Activated gamma-delta T cell treated with anti-CD3 and anti-CD28 coated beads, Interleukin-2, amount 50 U/mL, for 16 hours (primary cell): ENCODE measurements around the gene PLXNC1.

Source experiments
- DNase-seq: peaks from one replicate; pipeline ENCODE4 v3.0.0-alpha.2; 2020; ENCODE audit warnings: low read depth

PLXNC1 gene

DNA sequence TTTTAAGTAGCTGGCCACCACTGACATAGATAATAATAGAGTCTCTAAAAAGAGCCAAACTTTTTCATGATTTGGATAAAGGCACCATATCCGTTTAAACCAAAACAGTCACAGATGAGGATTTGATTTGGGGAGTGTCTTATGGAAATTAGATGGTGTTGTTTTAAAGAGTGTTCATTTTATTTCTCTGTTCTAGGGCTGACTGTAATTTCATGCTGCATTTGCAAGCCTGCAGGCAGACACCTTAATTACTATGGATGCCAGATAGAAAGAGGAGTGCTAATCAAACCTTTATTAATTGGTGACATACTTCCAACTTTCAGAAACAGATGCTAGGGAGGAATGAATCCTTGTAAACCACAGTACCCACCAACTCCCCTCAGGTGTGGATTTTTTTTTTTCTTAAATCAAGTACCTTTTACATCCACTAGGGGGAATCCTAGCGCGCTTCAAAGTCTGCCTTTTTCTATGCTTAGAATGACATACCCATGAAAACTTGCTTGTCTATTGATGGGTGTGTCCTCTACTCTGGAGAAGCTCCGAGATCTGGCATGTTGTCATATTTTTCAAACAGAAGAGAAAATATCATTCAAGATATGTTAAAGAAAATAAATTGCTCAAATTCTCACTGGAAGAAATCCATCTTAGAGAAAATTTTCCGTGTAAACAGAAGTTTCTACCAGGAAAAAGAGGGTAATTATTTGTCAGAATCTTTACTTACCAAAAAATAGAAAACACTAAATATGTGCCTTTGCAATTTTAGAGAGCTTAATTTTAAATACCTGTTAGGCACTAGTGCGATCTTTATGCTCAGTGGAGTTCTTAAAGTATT is 14.2 kb upstream of the PLXNC1 start:
- DNase-seq = no peak

DNA sequence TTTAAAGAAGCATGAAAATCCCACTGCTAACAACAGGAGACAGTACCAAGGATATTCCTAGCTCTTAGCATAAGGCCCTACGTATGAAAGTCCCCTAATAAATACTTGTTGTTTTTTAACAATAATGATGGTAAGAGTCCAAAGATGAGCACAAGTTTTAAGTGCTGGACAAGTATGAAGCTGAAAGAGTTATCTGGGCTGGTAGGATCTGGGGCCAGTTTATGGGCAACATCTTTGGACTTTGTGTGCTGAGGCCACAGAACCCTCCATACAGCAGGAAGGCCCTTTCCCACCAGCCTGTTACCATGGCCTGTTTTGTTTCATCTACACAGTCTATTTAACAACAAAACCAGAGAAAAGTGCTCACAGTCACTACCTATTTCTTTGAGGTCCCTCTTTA is 12.5 kb upstream of the PLXNC1 start:
- no peak for DNase-seq

- DNase-seq = no peak
These were observed 8.6 kb upstream of the PLXNC1 start for GRCh38 chr12:94139816-94140215.

DNA sequence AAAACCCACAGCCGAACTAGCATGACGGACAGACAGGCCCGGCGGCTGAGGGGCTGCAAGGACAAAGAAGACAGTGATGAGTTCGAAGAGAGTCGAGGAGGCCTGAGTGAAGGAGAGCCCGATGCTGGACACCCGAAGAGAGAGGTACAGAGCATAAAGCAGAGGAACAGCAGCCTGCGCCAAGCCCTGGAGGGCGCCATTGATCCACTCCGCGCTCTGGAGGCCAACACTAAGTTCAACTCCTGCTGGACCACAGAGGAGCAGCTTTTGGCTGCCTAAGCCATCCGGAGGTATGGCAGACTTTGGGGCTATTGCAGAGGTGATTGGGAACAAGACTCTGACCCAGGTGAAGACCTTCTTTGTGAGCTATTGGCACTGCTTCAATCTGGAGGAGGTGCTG is 7.8 kb upstream of the PLXNC1 start:
- no peak for DNase-seq

- DNase-seq = no peak
These were observed 7.2 kb upstream of the PLXNC1 start for GRCh38 chr12:94141004-94141764.

DNA sequence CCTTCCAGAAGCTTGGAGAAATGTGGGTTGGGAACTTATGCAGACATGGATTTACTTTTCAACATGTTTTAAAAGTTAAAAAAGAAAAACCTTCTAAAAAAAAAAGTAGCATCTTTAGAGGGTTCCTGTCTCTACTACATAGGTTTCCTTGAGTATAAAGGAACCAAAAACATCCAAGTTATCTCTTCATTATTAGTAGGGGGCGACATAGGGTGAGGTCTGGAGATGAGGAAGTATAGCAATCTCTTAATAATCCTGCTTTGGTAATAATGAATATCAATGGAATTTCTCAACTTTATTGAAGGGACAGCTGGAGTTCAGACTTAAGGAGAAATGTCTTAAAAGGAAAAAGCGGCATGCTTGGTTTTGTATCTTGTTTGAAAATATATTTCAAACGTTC is 6.5 kb upstream of the PLXNC1 start:
- DNase-seq = no peak

DNA sequence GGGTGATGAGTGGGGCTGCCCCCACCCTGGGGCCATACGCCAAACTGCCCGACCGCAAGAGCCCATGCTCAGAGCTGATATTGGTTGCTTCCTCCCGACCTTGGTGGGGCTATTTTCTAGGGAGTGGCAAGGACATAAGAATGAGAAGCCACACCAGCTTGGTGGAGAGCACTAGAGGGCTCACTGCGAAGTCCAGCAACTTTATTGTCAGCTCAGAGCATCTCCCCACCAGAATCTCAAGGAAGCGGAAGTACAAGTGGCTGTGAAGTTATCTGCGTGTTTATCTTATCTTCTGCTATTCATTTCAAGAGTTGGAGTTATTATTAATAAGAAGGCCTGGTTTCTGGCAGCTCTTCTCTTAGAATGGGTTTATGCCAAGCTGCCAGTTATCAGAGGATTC is 4.9 kb upstream of the PLXNC1 start:
- DNase-seq = no peak

GRCh38 chr12:94143951-94144350 is 4.4 kb upstream of the PLXNC1 start:
- DNase-seq = no peak

DNA sequence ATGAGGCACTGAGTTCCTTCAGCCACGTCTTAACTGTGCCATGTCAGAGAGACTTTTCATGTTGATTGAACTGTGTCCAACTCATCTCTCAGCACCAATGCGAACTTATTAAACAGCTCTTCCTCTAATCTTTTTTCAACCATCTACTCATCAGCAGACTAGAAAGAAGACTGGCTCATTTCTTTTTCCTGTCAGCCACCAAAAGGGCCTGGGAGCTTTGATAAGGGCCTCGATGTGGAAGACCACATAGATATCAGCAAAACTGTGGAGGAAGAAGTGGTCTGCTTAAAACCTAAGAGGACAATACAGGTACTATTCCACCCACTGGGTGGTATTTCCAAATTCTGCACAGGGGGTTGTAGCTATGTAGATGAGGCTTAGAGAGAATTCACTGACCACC is 3.6 kb upstream of the PLXNC1 start:
- no peak for DNase-seq

DNA sequence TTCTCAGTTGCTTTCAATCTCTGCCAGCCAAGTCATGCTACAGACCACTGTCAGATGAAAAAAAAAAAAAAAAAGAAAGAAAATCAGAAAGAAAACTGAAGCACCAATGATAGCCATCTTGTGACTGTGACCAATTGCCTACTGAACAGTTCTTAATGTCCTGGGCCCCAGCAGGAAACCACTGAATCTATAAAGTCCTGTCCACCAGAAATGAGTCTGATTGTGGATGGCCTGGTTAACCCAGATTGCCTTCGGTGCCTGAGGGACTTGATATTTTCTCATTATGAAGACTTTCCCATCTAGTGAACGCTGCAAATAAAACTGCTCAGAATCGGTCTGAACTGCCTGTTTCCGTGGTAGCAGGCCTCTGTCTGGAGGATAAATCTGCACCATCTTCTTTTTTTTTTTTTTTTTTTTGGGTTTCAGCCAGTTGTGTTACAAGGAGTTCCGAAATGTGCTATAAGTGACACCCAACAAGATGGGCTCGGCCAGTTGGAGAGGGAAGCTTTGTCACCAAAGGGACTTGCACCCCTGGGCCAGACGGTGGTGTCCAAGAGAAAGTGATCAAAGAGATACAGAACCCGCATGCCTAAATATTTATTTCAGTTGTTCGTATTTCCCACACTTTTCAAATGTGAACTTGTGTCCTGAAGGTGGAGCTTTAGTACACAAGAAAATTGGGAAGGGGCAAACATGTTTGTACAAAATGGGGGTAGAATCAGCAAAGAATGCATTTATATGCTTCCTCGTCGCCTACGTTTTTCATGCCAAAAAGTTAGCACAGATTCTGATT is 3.0 kb upstream of the PLXNC1 start:
- no peak for DNase-seq

DNA sequence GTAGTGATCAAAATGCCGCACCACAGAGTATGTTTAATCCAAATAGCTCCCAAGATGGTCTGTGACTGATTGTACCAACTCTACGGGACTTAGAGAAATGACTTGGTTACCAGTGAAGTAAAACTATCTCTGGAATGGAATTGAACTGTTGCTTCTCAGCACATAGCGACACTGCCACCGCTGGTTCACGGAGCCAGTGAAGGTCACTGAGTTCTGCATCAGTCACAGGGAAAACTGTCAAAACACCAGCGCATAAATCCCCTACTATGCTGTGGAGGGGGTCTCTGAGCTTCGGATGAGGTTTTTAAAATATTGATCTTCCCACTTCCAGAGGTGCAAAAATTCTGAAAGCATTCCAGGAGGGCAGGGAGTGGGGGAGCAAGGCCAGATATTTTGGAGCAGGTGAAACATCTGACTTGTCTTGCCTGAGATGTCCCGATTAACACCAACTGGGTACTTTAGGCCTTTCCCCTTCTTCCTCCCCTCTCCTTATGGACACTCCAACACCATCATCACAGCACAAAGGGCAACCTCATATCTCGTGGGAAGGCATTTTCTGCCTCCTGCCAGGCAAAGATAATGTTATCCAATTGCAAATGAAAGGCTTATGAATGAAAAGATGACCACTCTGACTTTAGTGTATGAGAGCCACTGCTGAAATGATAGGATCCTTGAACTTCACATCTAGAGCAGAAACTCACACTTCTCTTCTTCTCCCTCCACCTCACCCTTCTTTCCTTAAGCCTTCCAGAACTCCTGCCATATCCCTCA is 2.0 kb upstream of the PLXNC1 start:
- no peak for DNase-seq

DNA sequence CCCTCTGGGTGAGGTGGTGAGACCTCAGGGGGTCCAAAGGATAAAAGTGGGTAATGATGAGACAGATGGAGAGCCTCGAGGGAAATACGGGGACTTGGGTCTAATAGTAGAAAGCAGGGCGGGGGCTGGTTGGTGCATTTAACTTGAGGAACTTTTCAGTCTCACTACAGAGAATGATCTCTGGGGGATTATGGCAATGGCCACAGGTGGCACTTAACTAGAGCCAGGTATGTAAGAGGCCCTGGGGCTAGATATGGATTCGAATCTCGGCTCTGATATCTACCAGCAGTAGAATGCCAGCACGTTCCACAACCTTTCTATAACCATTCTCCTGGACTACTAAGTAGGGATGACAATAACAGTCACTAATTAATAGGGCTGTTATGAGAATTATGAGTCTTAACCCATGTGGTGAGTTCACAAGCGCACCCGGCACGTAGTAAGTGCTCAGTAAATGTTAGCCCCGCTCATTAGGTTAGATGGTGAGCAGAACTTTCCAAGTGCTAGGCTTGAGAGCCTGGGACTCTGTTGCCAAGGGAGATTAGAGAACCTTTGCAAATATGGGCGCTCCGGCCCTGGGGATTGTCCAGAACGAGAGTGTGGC is 888 bp upstream of the PLXNC1 start:
- no peak for DNase-seq

- DNase-seq = no peak
These were observed 352 bp downstream of the PLXNC1 start for GRCh38 chr12:94148739-94149118.

GRCh38 chr12:94149119-94149780 is 873 bp downstream of the PLXNC1 start:
- DNase-seq = no peak

- no peak for DNase-seq
These were observed 1.4 kb downstream of the PLXNC1 start for GRCh38 chr12:94149781-94150239.

DNA sequence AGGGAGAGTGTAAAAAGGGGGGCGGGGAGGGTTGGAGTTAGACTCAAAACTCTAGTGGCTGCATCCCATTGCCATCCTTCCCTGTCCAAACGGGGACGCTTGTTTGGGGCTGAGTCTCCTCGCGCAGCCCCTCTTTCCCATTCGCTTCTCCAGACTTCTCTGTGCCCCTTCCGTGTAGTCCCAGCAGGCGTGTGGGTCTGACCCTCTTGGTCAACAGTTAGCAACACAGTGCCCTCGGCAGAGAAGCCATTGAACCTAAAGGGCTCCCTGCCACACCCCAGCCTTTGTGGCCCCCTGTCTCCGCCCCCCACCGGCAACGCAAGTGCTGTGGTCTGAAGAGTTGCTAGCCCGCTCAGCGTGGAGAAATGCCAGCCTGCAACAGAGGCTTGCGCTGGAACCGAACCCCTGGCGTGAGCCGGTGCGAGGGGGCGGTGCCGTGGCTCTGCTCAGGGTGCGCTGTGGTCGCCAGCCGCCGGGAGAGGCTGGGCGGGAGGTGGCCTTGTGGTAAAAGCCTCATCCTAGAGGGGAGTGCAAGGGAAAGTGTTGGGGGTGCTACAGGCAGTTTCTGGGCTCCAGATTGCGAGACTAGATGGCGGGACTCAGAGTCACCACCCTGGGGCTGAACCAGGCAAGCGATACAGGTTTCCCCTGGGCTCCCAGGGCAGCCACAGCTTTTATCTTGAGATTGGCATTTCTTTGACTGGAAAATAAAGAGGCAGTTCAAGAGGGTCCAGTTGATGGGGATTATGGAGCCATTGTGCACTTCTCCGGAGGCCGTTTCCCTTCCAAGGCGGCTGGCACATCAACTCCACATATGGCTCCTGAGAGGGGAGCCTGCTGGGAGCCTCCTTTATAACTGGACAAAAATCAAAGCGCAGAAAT is 2.1 kb downstream of the PLXNC1 start:
- peak; percentile 24 for DNase-seq

DNA sequence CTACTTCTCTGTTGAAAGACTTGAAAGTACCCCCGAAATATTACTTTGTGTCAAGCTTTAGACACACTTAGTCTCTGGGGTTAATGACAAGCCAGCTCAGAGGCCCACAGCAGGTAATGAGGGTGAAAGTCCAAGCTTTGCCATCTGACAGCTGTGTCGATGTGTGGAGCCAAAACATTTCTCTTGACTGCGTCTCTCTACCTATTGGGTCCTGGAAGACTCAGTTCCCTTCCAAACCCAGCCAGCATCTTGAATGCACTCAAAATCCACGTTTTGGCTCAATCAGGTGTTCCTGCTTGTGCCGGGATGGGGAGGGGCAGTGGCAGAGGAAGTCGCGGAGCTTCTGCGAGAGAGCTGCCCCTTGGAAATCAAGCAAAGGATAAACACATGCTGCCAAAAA is 3.2 kb downstream of the PLXNC1 start:
- DNase-seq = no peak

DNA sequence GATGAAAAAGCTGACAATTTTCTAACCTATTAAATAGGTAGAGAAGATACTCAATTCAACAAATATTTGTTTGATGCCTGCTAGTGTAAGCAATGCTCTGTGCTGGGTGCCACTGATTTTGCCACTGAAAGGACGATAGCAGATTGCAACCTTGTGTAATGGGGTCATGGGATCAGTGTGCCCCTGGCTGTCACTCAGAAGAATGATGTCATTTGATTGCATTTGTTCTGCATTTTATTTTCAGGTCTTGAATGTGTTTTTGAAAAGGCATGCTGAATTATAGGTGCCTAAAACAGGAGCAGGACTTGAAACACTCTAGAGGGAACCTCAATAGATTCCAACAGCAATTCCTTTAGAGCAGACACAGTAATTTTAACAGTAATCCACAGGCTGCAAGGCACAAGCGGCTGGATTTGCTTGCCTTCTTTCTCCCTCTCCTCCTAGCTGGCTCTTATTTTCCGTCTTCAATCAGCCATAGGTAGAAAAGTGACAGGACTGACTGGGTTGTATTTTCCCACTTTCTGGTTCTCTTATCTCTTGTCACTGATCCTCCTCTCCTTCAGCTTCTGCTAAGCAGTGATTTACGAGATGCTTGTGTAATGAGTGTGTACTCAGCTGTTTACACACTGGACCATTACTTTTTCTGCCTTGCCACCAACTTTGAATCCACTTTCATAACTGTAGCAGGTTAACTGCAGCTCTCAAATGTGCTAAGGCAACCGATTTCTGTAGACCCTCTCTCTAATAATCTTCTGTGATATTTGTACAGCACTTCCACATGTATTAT is 4.1 kb downstream of the PLXNC1 start:
- no peak for DNase-seq

- DNase-seq = no peak
These were observed 8.8 kb downstream of the PLXNC1 start for GRCh38 chr12:94157181-94157580.
